DOHH2 (cell line): ENCODE data around the gene CREBRF.

Experiments used
- H3F3A ChIP-seq: fragments of 200-600 bp; sonication (generic), shearing (Covaris generic); 2 replicates; pipeline ENCODE4 v1.6.0; 2016; ENCODE audit warnings: antibody characterized with exemption, mild to moderate bottlenecking; ENCODE audit not compliant: control insufficient read depth, insufficient read depth
- H3K27ac ChIP-seq: fragments of 200-600 bp; sonication (generic); 2 replicates; pipeline ENCODE4 v1.5.1; 2014; ENCODE audit warnings: low read depth, mild to moderate bottlenecking, low read length, moderate library complexity
- H3K27me3 ChIP-seq: fragments of 200-600 bp; sonication (generic); 2 replicates; pipeline ENCODE4 v1.6.1; 2014; ENCODE audit warnings: mild to moderate bottlenecking, low read length, mixed read lengths; ENCODE audit not compliant: control insufficient read depth
- H3K36me3 ChIP-seq: fragments of 200-600 bp; sonication (generic); 2 replicates; pipeline ENCODE4 v1.6.1; 2014; ENCODE audit warnings: mild to moderate bottlenecking, low read length, moderate library complexity, mixed read lengths; ENCODE audit not compliant: control insufficient read depth
- H3K4me1 ChIP-seq: fragments of 200-600 bp; sonication (generic); 2 replicates; pipeline ENCODE4 v1.6.1; 2014; ENCODE audit warnings: mild to moderate bottlenecking, low read length, mixed read lengths; ENCODE audit not compliant: control insufficient read depth
- H3K4me2 ChIP-seq: fragments of 200-600 bp; sonication (generic); 2 replicates; pipeline ENCODE4 v1.6.0; 2014; ENCODE audit warnings: mild to moderate bottlenecking, low read length, moderate library complexity
- H3K4me3 ChIP-seq: fragments of 200-600 bp; sonication (generic); 2 replicates; pipeline ENCODE4 v1.5.1; 2014; ENCODE audit warnings: mild to moderate bottlenecking, low read length, mixed read lengths
- H3K79me2 ChIP-seq: fragments of 200-600 bp; sonication (generic); 2 replicates; pipeline ENCODE4 v1.6.1; 2014; ENCODE audit warnings: mild to moderate bottlenecking, low read length, mixed read lengths; ENCODE audit not compliant: control insufficient read depth
- H3K9me2 ChIP-seq: fragments of 200-600 bp; sonication (generic); replicated peaks from 2 replicates; pipeline ENCODE4 v1.6.1; 2014; ENCODE audit warnings: mild to moderate bottlenecking, low read length, mixed read lengths; ENCODE audit not compliant: control insufficient read depth
- H3K9me3 ChIP-seq: fragments of 200-600 bp; sonication (generic); 2 replicates; pipeline ENCODE4 v1.6.1; 2014; ENCODE audit warnings: antibody characterized with exemption, low read length, mixed read lengths; ENCODE audit not compliant: control insufficient read depth, insufficient read depth
- H4K20me1 ChIP-seq: fragments of 200-600 bp; sonication (generic); 2 replicates; pipeline ENCODE4 v1.6.0; 2014; ENCODE audit warnings: low read depth, mild to moderate bottlenecking, antibody characterized with exemption, low read length, moderate library complexity; ENCODE audit not compliant: control insufficient read depth, insufficient read depth
- CTCF ChIP-seq: fragments of 200-600 bp; sonication (generic); IDR thresholded peaks from one replicate; pipeline ENCODE4 v1.5.1; 2014; ENCODE audit warnings: antibody characterized with exemption, mild to moderate bottlenecking, low read depth, low read length; ENCODE audit not compliant: poor library complexity, severe bottlenecking
- EZH2phosphoT487 ChIP-seq: fragments of 200-600 bp; sonication (generic); IDR thresholded peaks from 2 replicates; pipeline ENCODE4 v1.6.1; 2017; ENCODE audit warnings: borderline replicate concordance, mild to moderate bottlenecking, antibody characterized with exemption, low read length, moderate library complexity, mixed read lengths

CREBRF gene

DNA sequence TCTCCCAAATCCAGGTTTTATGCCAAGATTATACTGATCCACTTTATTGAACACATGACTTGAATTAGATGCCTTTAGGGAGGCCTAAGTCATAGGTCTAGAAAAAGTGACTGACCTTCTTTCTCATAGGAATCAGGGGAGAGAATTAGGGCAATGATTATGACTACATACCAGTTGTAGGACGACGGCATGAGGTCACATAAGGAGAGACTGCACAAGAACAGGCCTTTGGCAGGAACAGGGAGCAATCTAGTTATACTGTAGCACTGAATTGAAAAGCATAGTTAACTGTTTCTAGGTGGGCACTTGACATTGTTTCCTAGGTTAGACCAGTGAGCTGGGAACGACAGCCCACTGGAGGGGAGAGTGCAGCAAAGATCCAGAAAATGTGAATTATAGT, 22.7 kb downstream of the CREBRF start:
- H3K4me2 ChIP-seq, result no peak overlapping the region
- no peak overlapping the region for H3K27ac ChIP-seq
- TF ChIP-seq EZH2phosphoT487 (no peak), CTCF (no peak)
- H3K4me1 ChIP-seq, result no peaks in the 10 kb centered on the region
- H3F3A ChIP-seq, result no peaks in the 10 kb centered on the region
- H3K9me3 ChIP-seq, result no peaks in the 10 kb centered on the region
- H3K4me3 ChIP-seq, result no peak overlapping the region
- H3K27me3 ChIP-seq, result no peaks in the 10 kb centered on the region
- H3K9me2 ChIP-seq, result no peaks in the 10 kb centered on the region
- H4K20me1 ChIP-seq, result no peaks in the 10 kb centered on the region; the same call in 1 of the 2 replicates
- no peaks in the 10 kb centered on the region for H3K36me3 ChIP-seq
- no peaks in the 10 kb centered on the region for H3K79me2 ChIP-seq

- no peaks in the 10 kb centered on the region for H3K27me3 ChIP-seq
- H3K36me3 ChIP-seq, result no peaks in the 10 kb centered on the region
- TF ChIP-seq CTCF (no peak), EZH2phosphoT487 (no peak)
- H3K79me2 ChIP-seq, result no peaks in the 10 kb centered on the region
- H3F3A ChIP-seq, result no peaks in the 10 kb centered on the region; the same call in 1 of the 2 replicates
- H4K20me1 ChIP-seq, result no peaks in the 10 kb centered on the region
- H3K9me3 ChIP-seq, result no peaks in the 10 kb centered on the region
- no peaks in the 10 kb centered on the region for H3K9me2 ChIP-seq
- no peaks in the 10 kb centered on the region for H3K4me1 ChIP-seq
- no peak overlapping the region for H3K27ac ChIP-seq
- no peak overlapping the region for H3K4me3 ChIP-seq
- no peak overlapping the region for H3K4me2 ChIP-seq
These were observed 33.4 kb downstream of the CREBRF start for GRCh38 chr5:173089581-173089980.

DNA sequence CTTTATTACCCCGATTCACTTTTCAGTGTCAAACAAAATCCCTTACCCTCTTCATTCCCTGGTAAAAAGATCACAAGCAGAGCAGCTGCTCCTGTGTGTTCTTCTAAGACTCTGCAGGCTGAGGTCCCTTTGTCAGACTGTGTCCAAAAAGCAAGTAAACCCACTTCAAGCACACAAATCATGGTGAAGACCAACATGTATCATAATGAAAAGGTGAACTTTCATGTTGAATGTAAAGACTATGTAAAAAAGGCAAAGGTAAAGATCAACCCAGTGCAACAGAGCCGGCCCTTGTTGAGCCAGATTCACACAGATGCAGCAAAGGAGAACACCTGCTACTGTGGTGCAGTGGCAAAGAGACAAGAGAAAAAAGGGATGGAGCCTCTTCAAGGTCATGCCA, 34.5 kb downstream of the CREBRF start:
- no peak overlapping the region for H3K4me3 ChIP-seq
- H3K27ac ChIP-seq, result no peak overlapping the region
- H3K36me3 ChIP-seq, result no peaks in the 10 kb centered on the region
- no peak overlapping the region for H3K4me2 ChIP-seq
- no peaks in the 10 kb centered on the region for H3K9me2 ChIP-seq
- no peaks in the 10 kb centered on the region; the same call in 1 of the 2 replicates for H3F3A ChIP-seq
- no peaks in the 10 kb centered on the region for H3K79me2 ChIP-seq
- H3K9me3 ChIP-seq, result no peaks in the 10 kb centered on the region
- no peaks in the 10 kb centered on the region for H3K27me3 ChIP-seq
- TF ChIP-seq CTCF (no peak), EZH2phosphoT487 (no peak)
- H3K4me1 ChIP-seq, result no peaks in the 10 kb centered on the region
- H4K20me1 ChIP-seq, result no peaks in the 10 kb centered on the region
